Trophoblast cell (in vitro differentiated cells and primary cell): Measurements from ENCODE around the gene SPTA1.

ENCODE experiments used
- DNase-seq, 2 donors: peaks; one replicate each; pipeline ENCODE4 v3.0.0-alpha.2; 2016
- H2AFZ ChIP-seq: 2 replicates; pipeline ENCODE4 v1.6.1; 2013; ENCODE audit warnings: low read length, moderate library complexity, mild to moderate bottlenecking; ENCODE audit not compliant: insufficient read depth, poor library complexity
- H2AK5ac ChIP-seq: 2 replicates; pipeline ENCODE4 v1.6.1; 2013; ENCODE audit warnings: mild to moderate bottlenecking, low read length
- H2BK120ac ChIP-seq: 2 replicates; pipeline ENCODE4 v1.6.1; 2013; ENCODE audit warnings: low read length, mild to moderate bottlenecking, moderate library complexity; ENCODE audit not compliant: insufficient read depth, poor library complexity
- H2BK12ac ChIP-seq: 2 replicates; pipeline ENCODE4 v1.6.1; 2013; ENCODE audit warnings: mild to moderate bottlenecking, low read length, moderate library complexity
- H2BK5ac ChIP-seq: 2 replicates; pipeline ENCODE4 v1.6.1; 2013; ENCODE audit warnings: low read length, low read depth, moderate library complexity, mild to moderate bottlenecking; ENCODE audit not compliant: poor library complexity
- H3K14ac ChIP-seq: 2 replicates; pipeline ENCODE4 v1.6.1; 2013; ENCODE audit warnings: mild to moderate bottlenecking, low read length
- H3K18ac ChIP-seq: 2 replicates; pipeline ENCODE4 v1.6.1; 2013; ENCODE audit warnings: mild to moderate bottlenecking, low read length
- H3K23ac ChIP-seq: 2 replicates; pipeline ENCODE4 v1.6.1; 2013; ENCODE audit warnings: low read length
- H3K27ac ChIP-seq: 2 replicates; pipeline ENCODE4 v1.5.1; 2013; ENCODE audit warnings: low read depth, mild to moderate bottlenecking, inconsistent platforms, low read length, moderate library complexity
- H3K27me3 ChIP-seq: 2 replicates; pipeline ENCODE4 v1.6.1; 2013; ENCODE audit warnings: inconsistent platforms, mild to moderate bottlenecking, low read length, moderate library complexity; ENCODE audit not compliant: insufficient read depth
- H3K36me3 ChIP-seq, 2 experiments: 1 replicate in 1 of 2; 2 replicates in 1 of 2; pipeline ENCODE4 v1.6.1; 2013; ENCODE audit warnings: low read length in 2 of 2, mild to moderate bottlenecking in 2 of 2, moderate library complexity in 1 of 2; ENCODE audit not compliant: insufficient read depth in 2 of 2, control insufficient read depth in 1 of 2
- H3K4ac ChIP-seq: 2 replicates; pipeline ENCODE4 v1.6.1; 2013; ENCODE audit warnings: low read depth, mild to moderate bottlenecking, low read length, moderate library complexity
- H3K4me1 ChIP-seq, 2 experiments: 1 replicate in 1 of 2; 2 replicates in 1 of 2; pipeline ENCODE4 v1.6.1; 2013; ENCODE audit warnings: low read length in 2 of 2, mild to moderate bottlenecking in 2 of 2, moderate library complexity in 1 of 2; ENCODE audit not compliant: insufficient read depth in 2 of 2, control insufficient read depth in 1 of 2
- H3K4me2 ChIP-seq: 2 replicates; pipeline ENCODE4 v1.6.1; 2013; ENCODE audit warnings: inconsistent platforms, mild to moderate bottlenecking, low read length, moderate library complexity
- H3K4me3 ChIP-seq: 2 replicates; pipeline ENCODE4 v1.5.1; 2013; ENCODE audit warnings: mild to moderate bottlenecking, low read depth, low read length, inconsistent platforms
- H3K79me1 ChIP-seq: one replicate; pipeline ENCODE4 v1.6.1; 2013; ENCODE audit warnings: low read length
- H3K79me2 ChIP-seq: 2 replicates; pipeline ENCODE4 v1.6.1; 2013; ENCODE audit warnings: low read length, mild to moderate bottlenecking; ENCODE audit not compliant: control insufficient read depth, insufficient read depth, poor library complexity
- H3K9ac ChIP-seq: 2 replicates; pipeline ENCODE4 v1.6.1; 2013; ENCODE audit warnings: mild to moderate bottlenecking, low read length
- H3K9me3 ChIP-seq: 2 replicates; pipeline ENCODE4 v1.6.1; 2013; ENCODE audit warnings: low read depth, mild to moderate bottlenecking, control low read depth, inconsistent platforms, low read length; ENCODE audit not compliant: insufficient read depth
- H4K12ac ChIP-seq: 2 replicates; pipeline ENCODE4 v1.6.1; 2013; ENCODE audit warnings: low read depth, mild to moderate bottlenecking, low read length, moderate library complexity
- H4K8ac ChIP-seq: 2 replicates; pipeline ENCODE4 v1.6.1; 2013; ENCODE audit warnings: low read depth, mild to moderate bottlenecking, low read length, moderate library complexity
- H4K91ac ChIP-seq: one replicate; pipeline ENCODE4 v1.6.1; 2013; ENCODE audit warnings: low read depth, mild to moderate bottlenecking, low read length, moderate library complexity
- WGBS: extraction: QIAGEN DNeasy Blood & Tissue Kit; methylation state at CpG from one replicate; pipeline ENCODE4 v1.1.7; 2013; ENCODE audit warnings: missing lambda C conversion rate; ENCODE audit not compliant: insufficient read length, insufficient coverage; ENCODE audit errors: extremely low coverage; 5-methylcytosine and 5-hydroxymethylcytosine counted together

The SPTA1 gene

DNA sequence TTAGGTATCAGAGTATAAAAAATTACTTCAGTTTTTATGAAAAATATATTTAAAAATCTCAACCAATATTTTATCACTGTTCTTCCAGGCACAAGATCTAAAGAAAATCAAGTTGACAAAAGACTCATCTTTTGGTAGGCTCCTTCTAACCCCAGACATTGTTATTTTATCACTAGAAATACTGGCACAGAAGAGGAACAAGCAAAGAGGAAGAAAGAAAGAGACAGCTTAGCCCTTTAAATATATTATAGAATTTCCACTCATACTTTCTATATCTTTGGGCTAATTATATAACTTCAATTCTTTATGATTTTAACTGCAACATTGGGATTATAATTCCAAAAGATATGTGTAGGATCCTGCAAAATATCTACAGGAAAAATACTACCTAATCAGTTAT, 32.4 kb downstream of the SPTA1 start:
- Histone ChIP-seq H3K9ac (no peak overlapping the region), H2BK120ac (no peak overlapping the region), H2AFZ (no peak overlapping the region), H3K79me2 (no peaks in the 10 kb centered on the region), H3K4ac (no peak overlapping the region), H2AK5ac (no peak overlapping the region), H3K27me3 (no peaks in the 10 kb centered on the region), H3K23ac (no peak overlapping the region), H4K12ac (no peak overlapping the region), H3K18ac (no peak overlapping the region), H2BK5ac (no peak overlapping the region), H3K4me1 (no peaks in the 10 kb centered on the region), H2BK12ac (no peak overlapping the region), H4K91ac (no peak overlapping the region), H3K4me3 (no peak overlapping the region), H3K4me2 (no peak overlapping the region), H3K79me1 (no peaks in the 10 kb centered on the region), H3K27ac (no peak overlapping the region), H3K36me3 (no peaks in the 10 kb centered on the region), H3K14ac (no peak overlapping the region), H4K8ac (no peak overlapping the region), H3K9me3 (no peaks in the 10 kb centered on the region)
- no peak for DNase-seq

DNA sequence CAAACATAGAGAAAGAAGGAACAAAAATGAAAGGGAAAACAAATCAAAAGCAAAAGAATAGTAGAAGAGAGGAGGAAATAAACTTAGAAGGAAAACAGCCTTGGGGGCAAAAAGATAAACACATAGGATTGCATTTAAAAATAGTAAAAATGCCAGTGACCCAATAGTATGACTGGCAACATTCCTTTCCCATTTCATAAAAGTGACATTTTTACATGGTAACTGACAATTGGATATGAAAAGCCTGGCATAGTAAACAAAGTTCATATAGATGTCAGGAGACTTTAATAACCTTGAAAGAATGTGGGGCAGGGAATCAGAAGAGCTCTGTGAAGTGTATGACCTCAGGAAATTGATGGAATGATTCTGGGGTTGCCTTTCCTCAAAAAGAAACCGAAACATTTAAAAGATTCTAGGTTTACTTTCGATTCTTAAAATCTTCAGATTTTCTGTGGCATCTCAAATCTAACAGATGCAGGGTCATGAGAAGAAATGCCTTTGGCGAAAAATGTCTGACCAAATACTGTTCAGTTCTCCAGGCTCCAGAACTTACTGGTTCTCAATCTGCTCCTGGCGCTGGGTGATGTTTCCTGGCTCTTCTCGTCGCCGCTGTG, 33.7 kb downstream of the SPTA1 start:
- Histone ChIP-seq H3K27me3 (no peaks in the 10 kb centered on the region), H2AK5ac (no peak overlapping the region), H3K79me2 (no peaks in the 10 kb centered on the region), H3K14ac (no peak overlapping the region), H3K4me2 (no peak overlapping the region), H3K18ac (no peak overlapping the region), H3K36me3 (no peaks in the 10 kb centered on the region), H2BK120ac (no peak overlapping the region), H2AFZ (no peak overlapping the region), H4K8ac (no peak overlapping the region), H3K9ac (no peak overlapping the region), H2BK5ac (no peak overlapping the region), H2BK12ac (no peak overlapping the region), H3K4ac (no peak overlapping the region), H3K4me1 (no peaks in the 10 kb centered on the region), H4K91ac (no peak overlapping the region), H3K27ac (no peak overlapping the region), H3K79me1 (no peaks in the 10 kb centered on the region), H3K9me3 (no peaks in the 10 kb centered on the region), H4K12ac (no peak overlapping the region), H3K23ac (no peak overlapping the region), H3K4me3 (no peak overlapping the region)
- no CpG with 5 or more reads among the region's 7 CpGs for WGBS
- DNase-seq, result peak; percentile 26 to 80

DNA sequence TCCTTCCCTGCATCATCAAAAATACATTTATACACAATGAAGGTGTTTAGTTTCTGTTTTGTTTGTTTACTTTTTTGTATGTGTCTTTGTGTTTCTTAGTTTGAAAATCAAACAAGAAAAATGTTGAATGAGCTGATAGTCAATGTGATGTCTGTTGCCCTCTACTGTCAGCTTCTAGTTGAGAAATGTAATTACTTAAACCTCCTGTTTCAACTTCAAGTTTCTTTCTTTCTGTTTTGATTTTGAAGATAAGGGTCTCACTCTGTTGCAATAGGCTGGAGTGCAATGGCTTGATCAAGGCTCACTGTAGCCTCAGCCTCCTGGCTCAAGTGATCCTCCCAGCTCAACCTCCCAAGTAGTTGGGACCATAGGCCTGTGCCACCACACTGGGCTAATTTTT, 37.5 kb downstream of the SPTA1 start:
- Histone ChIP-seq H2BK120ac (no peak overlapping the region), H3K79me1 (no peaks in the 10 kb centered on the region), H3K14ac (no peak overlapping the region), H2BK12ac (no peak overlapping the region), H3K18ac (no peak overlapping the region), H3K4me3 (no peak overlapping the region), H4K12ac (no peak overlapping the region), H3K9me3 (no peaks in the 10 kb centered on the region), H3K4ac (no peak overlapping the region), H4K91ac (no peak overlapping the region), H3K9ac (no peak overlapping the region), H2AK5ac (no peak overlapping the region), H3K23ac (no peak overlapping the region), H2BK5ac (no peak overlapping the region), H3K27ac (no peak overlapping the region), H3K79me2 (no peaks in the 10 kb centered on the region), H4K8ac (no peak overlapping the region), H2AFZ (no peak overlapping the region), H3K4me1 (no peaks in the 10 kb centered on the region), H3K27me3 (no peaks in the 10 kb centered on the region), H3K4me2 (no peak overlapping the region), H3K36me3 (no peaks in the 10 kb centered on the region)
- DNase-seq, result no peak

DNA sequence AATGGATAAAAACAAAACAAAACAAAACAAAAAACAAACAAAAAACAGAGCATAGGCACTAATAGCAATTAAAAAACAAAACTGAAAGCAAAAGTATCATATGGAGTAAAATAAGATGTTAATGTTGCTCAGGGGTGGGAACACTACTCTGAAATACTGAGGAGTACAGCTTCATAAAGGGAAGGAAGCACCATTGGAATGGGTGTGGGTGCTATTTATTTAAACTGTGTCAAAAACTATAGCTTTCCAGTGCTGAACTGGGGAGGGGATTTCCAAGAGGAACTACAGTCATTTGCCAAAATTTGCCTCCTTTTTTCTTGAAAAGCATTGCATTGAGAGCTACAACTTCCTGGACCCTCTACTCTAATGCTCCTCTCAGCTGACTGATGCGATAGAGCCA, 40.0 kb downstream of the SPTA1 start:
- no peak overlapping the region for H2BK12ac ChIP-seq
- no peak overlapping the region for H2BK5ac ChIP-seq
- H3K27me3 ChIP-seq, result no peaks in the 10 kb centered on the region
- DNase-seq, result no peak
- no CpG with 5 or more reads among the region's 1 CpG for WGBS
- H3K79me2 ChIP-seq, result no peaks in the 10 kb centered on the region
- no peak overlapping the region for H2AK5ac ChIP-seq
- H2BK120ac ChIP-seq, result no peak overlapping the region
- no peaks in the 10 kb centered on the region for H3K4me1 ChIP-seq
- no peaks in the 10 kb centered on the region for H3K79me1 ChIP-seq
- H3K27ac ChIP-seq, result no peak overlapping the region
- no peak overlapping the region for H3K4ac ChIP-seq
- no peak overlapping the region for H3K9ac ChIP-seq
- H3K23ac ChIP-seq, result no peak overlapping the region
- no peak overlapping the region for H4K12ac ChIP-seq
- H3K18ac ChIP-seq, result no peak overlapping the region
- no peak overlapping the region for H2AFZ ChIP-seq
- no peak overlapping the region for H3K4me2 ChIP-seq
- no peak overlapping the region for H4K91ac ChIP-seq
- H3K36me3 ChIP-seq, result no peaks in the 10 kb centered on the region
- H4K8ac ChIP-seq, result no peak overlapping the region
- no peak overlapping the region for H3K14ac ChIP-seq
- no peak overlapping the region for H3K4me3 ChIP-seq
- H3K9me3 ChIP-seq, result no peaks in the 10 kb centered on the region
